Cardiac fibroblast (primary cell): ENCODE data around the gene MLANA.

Experiments used
- DNase-seq, 2 donors: peaks; one replicate each; pipeline versions ENCODE4 v3.0.0 to v3.0.0-alpha.2; 2010; ENCODE audit warnings: low read depth in 2 of 2
- H3K4me3 ChIP-seq, 2 donors: replicated peaks in 1 of 2; 1 replicate in 1 of 2; 2 replicates in 1 of 2; pipeline ENCODE4 v1.5.1; 2011; ENCODE audit warnings: low read depth in 2 of 2, low read length in 2 of 2, mild to moderate bottlenecking in 2 of 2, moderate library complexity in 1 of 2
- TF ChIP-seq, protein P1 (sequence below): IDR thresholded peaks from one replicate; pipeline ENCODE4 v1.5.1; 2011; ENCODE audit warnings: low read depth, mild to moderate bottlenecking, low read length, inconsistent platforms

The MLANA gene

DNA sequence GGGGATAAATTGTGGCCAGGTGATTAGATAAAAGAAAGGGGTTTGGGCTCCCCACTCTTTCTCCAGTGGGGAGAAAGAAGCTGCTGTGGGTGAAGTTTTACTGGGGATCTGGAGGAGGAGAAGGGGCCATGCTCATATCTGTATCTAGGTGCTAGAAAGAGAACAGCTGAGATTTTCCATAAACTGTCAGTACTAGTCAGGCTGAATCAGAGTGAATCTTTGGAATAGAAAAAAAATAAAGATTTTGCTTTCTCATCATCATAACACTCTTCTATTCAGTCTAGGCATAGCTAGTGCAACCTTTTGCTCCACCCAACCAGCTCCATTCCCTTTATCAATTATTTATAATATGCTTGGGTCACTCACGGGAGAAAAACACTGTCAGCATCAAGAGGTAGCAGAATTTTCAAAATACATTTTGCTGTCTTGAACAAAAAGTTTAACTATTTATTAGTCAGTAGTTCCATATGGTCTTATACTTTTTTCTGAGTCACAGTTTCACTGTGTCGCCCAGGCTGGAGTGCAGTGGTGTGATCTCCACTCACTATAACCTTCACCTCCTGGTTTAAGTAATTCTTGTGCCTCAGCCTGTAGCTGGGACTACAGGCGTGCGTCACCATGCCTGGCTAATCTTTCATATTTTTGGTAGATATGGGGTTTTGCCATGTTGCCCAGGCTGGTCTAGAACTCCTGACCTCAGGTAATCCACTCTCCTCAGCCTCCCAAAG, 36.5 kb upstream of the MLANA start:
- H3K4me3 ChIP-seq, result no peak overlapping the region
- TF ChIP-seq, protein P1, sequence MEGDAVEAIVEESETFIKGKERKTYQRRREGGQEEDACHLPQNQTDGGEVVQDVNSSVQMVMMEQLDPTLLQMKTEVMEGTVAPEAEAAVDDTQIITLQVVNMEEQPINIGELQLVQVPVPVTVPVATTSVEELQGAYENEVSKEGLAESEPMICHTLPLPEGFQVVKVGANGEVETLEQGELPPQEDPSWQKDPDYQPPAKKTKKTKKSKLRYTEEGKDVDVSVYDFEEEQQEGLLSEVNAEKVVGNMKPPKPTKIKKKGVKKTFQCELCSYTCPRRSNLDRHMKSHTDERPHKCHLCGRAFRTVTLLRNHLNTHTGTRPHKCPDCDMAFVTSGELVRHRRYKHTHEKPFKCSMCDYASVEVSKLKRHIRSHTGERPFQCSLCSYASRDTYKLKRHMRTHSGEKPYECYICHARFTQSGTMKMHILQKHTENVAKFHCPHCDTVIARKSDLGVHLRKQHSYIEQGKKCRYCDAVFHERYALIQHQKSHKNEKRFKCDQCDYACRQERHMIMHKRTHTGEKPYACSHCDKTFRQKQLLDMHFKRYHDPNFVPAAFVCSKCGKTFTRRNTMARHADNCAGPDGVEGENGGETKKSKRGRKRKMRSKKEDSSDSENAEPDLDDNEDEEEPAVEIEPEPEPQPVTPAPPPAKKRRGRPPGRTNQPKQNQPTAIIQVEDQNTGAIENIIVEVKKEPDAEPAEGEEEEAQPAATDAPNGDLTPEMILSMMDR, result no peak
- no peak for DNase-seq

DNA sequence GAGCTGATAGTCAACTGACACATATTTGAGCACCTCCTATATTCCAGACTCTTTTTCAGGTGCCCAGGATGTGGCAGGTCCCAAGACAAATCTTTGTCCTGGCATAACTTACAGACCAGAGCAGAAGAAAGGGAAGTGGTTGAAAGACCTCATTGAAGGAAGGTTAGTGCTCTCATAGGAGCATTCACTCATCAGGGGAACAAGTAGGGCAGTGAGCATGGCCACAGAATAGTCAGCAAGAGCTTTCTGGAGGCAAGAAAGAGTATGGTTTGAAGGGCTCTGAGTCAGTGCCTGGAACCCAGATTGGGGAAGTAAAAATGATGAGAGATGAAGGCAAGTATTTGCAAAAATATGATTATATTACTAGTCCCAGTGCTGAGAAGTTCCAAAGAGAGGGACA, 32.8 kb upstream of the MLANA start:
- TF ChIP-seq, protein P1, result no peak
- no peak overlapping the region for H3K4me3 ChIP-seq
- no peak for DNase-seq

DNA sequence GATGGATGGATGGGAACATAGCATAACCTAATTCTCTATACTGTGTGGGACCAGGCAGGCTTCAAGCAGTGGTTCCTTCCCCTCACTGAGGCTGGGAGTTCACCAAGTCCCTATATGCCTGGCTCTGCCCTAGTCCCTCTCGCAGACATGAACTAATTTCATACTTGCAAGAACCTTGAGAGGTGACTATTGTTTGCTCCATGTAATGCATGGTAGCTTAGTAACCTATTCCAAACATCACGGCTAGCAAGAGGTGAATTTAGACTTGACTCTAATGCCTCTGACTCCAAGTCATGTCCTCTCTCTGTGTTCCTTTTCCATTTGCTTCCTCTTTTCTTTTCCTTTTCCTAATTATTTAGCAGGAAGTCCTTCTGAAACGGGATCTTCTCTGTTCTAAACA, 31.9 kb upstream of the MLANA start:
- TF ChIP-seq, protein P1, result no peak
- no peak overlapping the region for H3K4me3 ChIP-seq
- DNase-seq, result no peak

DNA sequence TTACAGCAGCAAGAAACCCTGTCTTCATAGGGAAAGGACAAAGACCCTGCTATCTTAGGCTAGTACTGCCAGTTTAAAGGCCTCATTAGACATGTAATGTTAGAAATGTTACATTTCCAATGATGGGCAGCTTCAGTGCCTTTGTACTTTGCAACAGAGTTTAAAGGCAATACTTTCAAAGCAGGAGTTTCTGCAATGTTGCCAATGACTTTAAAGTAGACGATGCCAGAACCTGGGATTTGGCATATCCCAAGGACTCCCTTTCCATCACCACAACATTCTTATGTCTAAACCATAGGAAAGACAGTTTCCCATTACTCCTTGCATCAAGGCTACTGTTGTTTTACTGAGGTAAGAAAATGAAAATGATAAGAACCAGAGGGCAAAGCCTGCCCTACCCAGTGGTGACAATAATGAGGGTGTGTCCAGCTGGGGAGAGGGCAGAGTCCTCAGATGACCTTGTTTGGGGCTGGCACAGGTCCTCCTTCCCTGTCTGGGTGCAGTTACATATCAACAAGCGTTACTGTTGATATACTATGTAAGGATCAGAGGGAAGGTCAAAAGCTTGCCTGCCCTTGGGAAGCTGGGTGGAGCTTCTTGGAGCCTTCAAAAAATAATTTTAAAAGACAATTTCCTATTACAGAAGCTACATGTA, 27.5 kb upstream of the MLANA start:
- no peak overlapping the region for H3K4me3 ChIP-seq
- TF ChIP-seq, protein P1, result no peak

DNA sequence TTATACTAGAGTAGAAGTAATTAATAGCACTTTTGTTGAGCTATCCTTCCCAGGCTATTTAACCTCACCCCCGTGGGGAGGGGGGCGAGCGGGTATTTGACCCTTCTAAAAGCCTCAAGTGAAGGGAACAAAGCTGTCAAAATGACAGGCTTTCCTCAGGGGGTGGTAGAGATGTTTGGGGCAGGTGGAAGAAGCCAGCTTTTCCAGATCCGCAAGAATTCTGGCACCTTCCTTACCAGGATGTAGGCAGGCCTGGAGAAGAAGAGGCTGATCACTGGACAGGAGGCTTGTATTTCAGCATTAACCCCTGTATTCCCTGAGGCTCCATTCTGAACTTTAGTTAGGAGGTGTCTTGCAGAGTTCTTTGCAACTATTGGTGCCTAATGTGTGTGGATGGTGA, 26.2 kb upstream of the MLANA start:
- no peak for DNase-seq
- no peak overlapping the region for H3K4me3 ChIP-seq
- TF ChIP-seq, protein P1, result no peak

More for the DNA sequence above, 27.5 kb upstream of the MLANA start:
- no peak for DNase-seq

DNA sequence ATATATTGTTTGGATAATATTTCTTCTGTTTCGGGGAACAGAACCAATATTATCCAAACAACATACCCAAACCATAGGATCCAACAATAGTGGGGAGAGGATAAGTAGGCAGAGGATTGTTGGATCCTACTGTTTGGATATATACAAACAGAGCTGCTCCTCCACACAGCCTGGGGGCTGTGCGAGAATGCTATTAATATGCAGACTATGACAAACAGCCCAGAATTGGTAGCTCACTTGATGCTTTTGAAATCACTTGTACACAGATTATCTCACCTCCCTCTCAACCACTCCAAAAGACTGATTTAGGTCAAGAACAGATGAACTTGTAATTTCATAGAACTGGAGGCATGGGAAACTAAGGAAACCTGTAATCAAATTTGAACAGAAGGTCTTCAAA, 24.4 kb upstream of the MLANA start:
- TF ChIP-seq, protein P1, result no peak
- DNase-seq, result no peak
- no peak overlapping the region for H3K4me3 ChIP-seq
